K562 (cell line): ENCODE data around the gene STRIP1. TPM values are rescaled to one million over a fixed set of nuclear protein-coding genes. Genes with fewer than 3 reads are reported as not detected.
A peak's percentile ranks its signal among the peaks of the same experiment; 100 is the strongest.

Source experiments
- CEBPB ChIP-seq: fragments of 450-650 bp; IDR thresholded peaks from 2 replicates; pipeline ENCODE4 v1.6.1; 2016; ENCODE audit warnings: missing genetic modification characterization, missing compliant biosample characterization
- CLOCK ChIP-seq: fragments of 250-450 bp; sonication (Bioruptor Pico); IDR thresholded peaks from 2 replicates; pipeline ENCODE4 v1.4.0; 2020; ENCODE audit warnings: mild to moderate bottlenecking, moderate library complexity, borderline replicate concordance
- CREB1 ChIP-seq, 2 experiments: sonication (generic) in 1 of 2; formaldehyde crosslinking in 1 of 2; IDR thresholded peaks; 2 replicates each; pipeline versions ENCODE4 v1.6.1 to v1.8.0; 2012 to 2022; ENCODE audit warnings: inconsistent platforms in 1 of 2, mild to moderate bottlenecking in 1 of 2, missing genetic modification reagents in 1 of 2, moderate library complexity in 1 of 2
- FOXP1 ChIP-seq: sonication (generic); formaldehyde crosslinking; IDR thresholded peaks from 2 replicates; pipeline ENCODE4 v1.8.0; 2022; ENCODE audit warnings: mild to moderate bottlenecking, missing genetic modification reagents
- HDAC3 ChIP-seq: fragments of 450-650 bp; IDR thresholded peaks from 2 replicates; pipeline ENCODE4 v1.6.1; 2018; ENCODE audit warnings: borderline replicate concordance, mild to moderate bottlenecking, moderate library complexity; ENCODE audit not compliant: partially characterized antibody
- KDM2B ChIP-seq: fragments of 250-450 bp; sonication (Bioruptor Pico); IDR thresholded peaks from 2 replicates; pipeline ENCODE4 v1.8.0; 2021; ENCODE audit warnings: mild to moderate bottlenecking, moderate library complexity
- KHSRP ChIP-seq: fragments of 450-650 bp; IDR thresholded peaks from 2 replicates; pipeline ENCODE4 v1.6.1; 2017
- MAX ChIP-seq: sonication (generic); formaldehyde crosslinking; IDR thresholded peaks from 2 replicates; pipeline ENCODE4 v1.9.0; 2022; ENCODE audit warnings: mild to moderate bottlenecking, missing genetic modification reagents
- MECOM ChIP-seq: fragments of 250-450 bp; sonication (Bioruptor Pico); IDR thresholded peaks from 2 replicates; pipeline ENCODE4 v1.8.0; 2022; ENCODE audit warnings: inconsistent platforms
- PHF21A ChIP-seq: fragments of 450-650 bp; IDR thresholded peaks from 2 replicates; pipeline ENCODE4 v1.6.1; 2017; ENCODE audit warnings: low read depth, borderline replicate concordance
- PHF8 ChIP-seq: fragments of 200-600 bp; sonication (generic); IDR thresholded peaks from 2 replicates; pipeline ENCODE4 v1.6.1; 2012; ENCODE audit warnings: mixed run types, mild to moderate bottlenecking, inconsistent platforms, low read length, moderate library complexity, borderline replicate concordance
- RBM17 ChIP-seq: fragments of 200-400 bp; formaldehyde crosslinking; IDR thresholded peaks from 2 replicates; pipeline ENCODE4 v1.6.1; 2017; ENCODE audit warnings: low read depth, mild to moderate bottlenecking, low read length, borderline replicate concordance
- SMARCA5 ChIP-seq: fragments of 450-650 bp; IDR thresholded peaks from 2 replicates; pipeline ENCODE4 v1.6.1; 2016
- SNRNP70 ChIP-seq: fragments of 200-400 bp; formaldehyde crosslinking; optimal IDR thresholded peaks from 2 replicates; pipeline ENCODE3; 2017; ENCODE audit warnings: low read depth, low read length
- THRAP3 ChIP-seq: fragments of 450-650 bp; IDR thresholded peaks from 2 replicates; pipeline ENCODE4 v1.6.1; 2016; ENCODE audit warnings: mild to moderate bottlenecking, inconsistent platforms, borderline replicate concordance
- ZBTB1 ChIP-seq: sonication (generic); formaldehyde crosslinking; IDR thresholded peaks from 2 replicates; pipeline ENCODE4 v1.8.1; 2023; ENCODE audit warnings: missing genetic modification reagents, low read depth, mild to moderate bottlenecking, borderline replicate concordance
- ZNF174 ChIP-seq: fragments of 250-450 bp; sonication (Bioruptor Pico); IDR thresholded peaks from 2 replicates; pipeline ENCODE4 v1.4.0; 2020; ENCODE audit warnings: mild to moderate bottlenecking
- polyA plus RNA-seq, 8 experiments: library from polyadenylated mRNA; depleted of rRNA in 4 of 8; stranded (reverse) in 5 of 8; unstranded in 3 of 8; fragments of >200 nt; fragmentation: Nextera tagmentation in 2 of 8; fragmentation: Illumina TruSeq in 1 of 8; extraction: Ambion mirVana in 2 of 8; extraction: Trizol in 1 of 8; gene quantifications; 2 replicates each; pipeline versions ENCODE4 v1.2.1 to v1.2.3, GENCODE V29; 2011 to 2014; ENCODE audit warnings: inconsistent platforms in 1 of 8, missing spikeins in 1 of 8
- total RNA-seq, 7 experiments: library from RNA; depleted of rRNA in 6 of 7; stranded (reverse); fragments of >200 nt in 6 of 7; fragmentation: Illumina TruSeq in 2 of 7; extraction: Trizol in 2 of 7; gene quantifications; 2 replicates each; pipeline versions ENCODE4 v1.2.1 to v1.2.3, GENCODE V29; 2011 to 2021; ENCODE audit warnings: low replicate concordance in 1 of 7
- TF ChIP-seq, protein P1 (sequence below): sonication (generic); formaldehyde crosslinking; IDR thresholded peaks from 2 replicates; pipeline ENCODE4 v1.8.1; 2023; ENCODE audit warnings: missing genetic modification reagents, mild to moderate bottlenecking, borderline replicate concordance
- TF ChIP-seq, protein P2 (sequence below): IDR thresholded peaks from 2 replicates; pipeline ENCODE4 v1.6.1; 2014; ENCODE audit warnings: antibody characterized with exemption

STRIP1 gene
- total and polyA plus RNA-seq, 9 of the 15 experiments (the other 6 are each of a cell fraction or from before 2014, with no cell fraction given), result 9.9 to 42.3 (median 32.0) TPM

GRCh38 chr1:110034451-110035235 is at the start of gene STRIP1 (continued):
- peak; percentile 91 for TF ChIP-seq PHF8
- peak; percentile 92 for TF ChIP-seq CEBPB (tag)
- TF ChIP-seq CREB1 (IDR thresholded peaks at IDR 0.05), result peak; percentile 50; the same call in 1 of the 2 replicates
- peak; percentile 48; the same call in 1 of the 2 replicates for TF ChIP-seq CREB1 (CRISPR knock-in tag; IDR thresholded peaks at IDR 0.05)
- no peak; the same call in 1 of the 2 replicates for TF ChIP-seq ZNF174
- TF ChIP-seq, protein P1, sequence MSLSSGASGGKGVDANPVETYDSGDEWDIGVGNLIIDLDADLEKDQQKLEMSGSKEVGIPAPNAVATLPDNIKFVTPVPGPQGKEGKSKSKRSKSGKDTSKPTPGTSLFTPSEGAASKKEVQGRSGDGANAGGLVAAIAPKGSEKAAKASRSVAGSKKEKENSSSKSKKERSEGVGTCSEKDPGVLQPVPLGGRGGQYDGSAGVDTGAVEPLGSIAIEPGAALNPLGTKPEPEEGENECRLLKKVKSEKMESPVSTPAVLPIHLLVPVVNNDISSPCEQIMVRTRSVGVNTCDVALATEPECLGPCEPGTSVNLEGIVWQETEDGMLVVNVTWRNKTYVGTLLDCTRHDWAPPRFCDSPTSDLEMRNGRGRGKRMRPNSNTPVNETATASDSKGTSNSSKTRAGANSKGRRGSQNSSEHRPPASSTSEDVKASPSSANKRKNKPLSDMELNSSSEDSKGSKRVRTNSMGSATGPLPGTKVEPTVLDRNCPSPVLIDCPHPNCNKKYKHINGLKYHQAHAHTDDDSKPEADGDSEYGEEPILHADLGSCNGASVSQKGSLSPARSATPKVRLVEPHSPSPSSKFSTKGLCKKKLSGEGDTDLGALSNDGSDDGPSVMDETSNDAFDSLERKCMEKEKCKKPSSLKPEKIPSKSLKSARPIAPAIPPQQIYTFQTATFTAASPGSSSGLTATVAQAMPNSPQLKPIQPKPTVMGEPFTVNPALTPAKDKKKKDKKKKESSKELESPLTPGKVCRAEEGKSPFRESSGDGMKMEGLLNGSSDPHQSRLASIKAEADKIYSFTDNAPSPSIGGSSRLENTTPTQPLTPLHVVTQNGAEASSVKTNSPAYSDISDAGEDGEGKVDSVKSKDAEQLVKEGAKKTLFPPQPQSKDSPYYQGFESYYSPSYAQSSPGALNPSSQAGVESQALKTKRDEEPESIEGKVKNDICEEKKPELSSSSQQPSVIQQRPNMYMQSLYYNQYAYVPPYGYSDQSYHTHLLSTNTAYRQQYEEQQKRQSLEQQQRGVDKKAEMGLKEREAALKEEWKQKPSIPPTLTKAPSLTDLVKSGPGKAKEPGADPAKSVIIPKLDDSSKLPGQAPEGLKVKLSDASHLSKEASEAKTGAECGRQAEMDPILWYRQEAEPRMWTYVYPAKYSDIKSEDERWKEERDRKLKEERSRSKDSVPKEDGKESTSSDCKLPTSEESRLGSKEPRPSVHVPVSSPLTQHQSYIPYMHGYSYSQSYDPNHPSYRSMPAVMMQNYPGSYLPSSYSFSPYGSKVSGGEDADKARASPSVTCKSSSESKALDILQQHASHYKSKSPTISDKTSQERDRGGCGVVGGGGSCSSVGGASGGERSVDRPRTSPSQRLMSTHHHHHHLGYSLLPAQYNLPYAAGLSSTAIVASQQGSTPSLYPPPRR (CRISPR knock-in tag), result no peak
- no peak for TF ChIP-seq CLOCK (CRISPR knock-in tag)
- peak; percentile 19; the same call in 1 of the 2 replicates for TF ChIP-seq KDM2B
- TF ChIP-seq, protein P2, sequence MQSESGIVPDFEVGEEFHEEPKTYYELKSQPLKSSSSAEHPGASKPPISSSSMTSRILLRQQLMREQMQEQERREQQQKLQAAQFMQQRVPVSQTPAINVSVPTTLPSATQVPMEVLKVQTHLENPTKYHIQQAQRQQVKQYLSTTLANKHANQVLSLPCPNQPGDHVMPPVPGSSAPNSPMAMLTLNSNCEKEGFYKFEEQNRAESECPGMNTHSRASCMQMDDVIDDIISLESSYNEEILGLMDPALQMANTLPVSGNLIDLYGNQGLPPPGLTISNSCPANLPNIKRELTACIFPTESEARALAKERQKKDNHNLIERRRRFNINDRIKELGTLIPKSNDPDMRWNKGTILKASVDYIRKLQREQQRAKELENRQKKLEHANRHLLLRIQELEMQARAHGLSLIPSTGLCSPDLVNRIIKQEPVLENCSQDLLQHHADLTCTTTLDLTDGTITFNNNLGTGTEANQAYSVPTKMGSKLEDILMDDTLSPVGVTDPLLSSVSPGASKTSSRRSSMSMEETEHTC, result no peak
- TF ChIP-seq RBM17, result no peak
- no peak for TF ChIP-seq SMARCA5
- no peak for TF ChIP-seq MAX (CRISPR knock-in tag)
- no peak for TF ChIP-seq MECOM (CRISPR knock-in tag)
- no peak for TF ChIP-seq PHF21A
- TF ChIP-seq SNRNP70, result no peak
- no peak for TF ChIP-seq HDAC3
- peak; percentile 87; the same call in 1 of the 2 replicates for TF ChIP-seq FOXP1
- TF ChIP-seq KHSRP, result no peak
- no peak for TF ChIP-seq ZBTB1
- TF ChIP-seq THRAP3, result no peak
